Measurements from ENCODE around the gene STX12. TPM values are rescaled to one million over a fixed set of nuclear protein-coding genes. Genes with fewer than 3 reads are reported as not detected.

The STX12 gene
- total RNA-seq, 2 donors from 2014 or later = 49.2 to 65.0 TPM

DNA sequence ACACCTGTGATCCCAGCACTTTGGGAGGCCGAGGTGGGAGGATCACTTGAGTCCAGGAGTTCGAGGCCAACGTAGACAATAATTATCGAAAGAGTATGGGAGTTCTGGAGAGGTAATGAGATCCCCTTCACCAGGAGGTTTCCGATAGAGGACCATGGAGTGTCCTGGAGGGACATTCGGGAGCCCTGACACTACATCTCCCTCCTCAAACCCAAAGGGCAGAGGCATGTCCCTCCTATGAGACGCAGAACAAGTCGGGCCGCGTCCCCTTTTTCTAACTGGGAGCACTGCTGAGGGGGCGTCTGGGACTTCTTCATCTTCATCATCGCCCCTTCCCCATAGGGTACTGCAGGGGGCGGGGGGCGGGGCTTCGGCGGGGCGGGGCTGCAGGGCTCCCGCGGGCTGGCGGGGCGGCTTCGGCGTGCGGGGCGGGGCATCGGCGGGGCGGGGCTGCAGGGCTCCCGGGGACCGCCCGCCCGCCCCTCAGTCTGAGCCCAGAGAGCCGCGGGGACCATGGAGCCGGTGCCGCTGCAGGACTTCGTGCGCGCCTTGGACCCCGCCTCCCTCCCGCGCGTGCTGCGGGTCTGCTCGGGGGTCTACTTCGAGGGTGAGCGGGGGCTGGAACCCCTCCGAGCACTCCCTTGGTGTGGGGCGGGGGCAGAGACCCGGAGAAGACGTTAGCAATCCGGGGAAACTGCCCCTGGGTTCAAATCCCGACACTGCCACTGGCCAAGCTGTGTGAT is 99.2 kb downstream of the STX12 start, which contains the start of gene THEMIS2:
Gene THEMIS2 (plus strand): TSS at position 486 of the 743 bp plus-strand sequence. CDS start 28 bp downstream, at position 514.
- Histone ChIP-seq H3K27me3 (no peaks in the 10 kb centered on the region), H3K4me3 (peak within 1 kb of the TSS; percentile 80), H3K4me1 (no peaks in the 10 kb centered on the region), H3K27ac (peak within 1 kb of the TSS; percentile 65), H3K36me3 (no peaks in the 10 kb centered on the region), H3K9ac (ENCODE audit: low read depth in 2 of 2, low read length in 2 of 2) (peak within 1 kb of the TSS; percentile 81 to 82), H3K9me3 (no peaks in the 10 kb centered on the region)
- peak; percentile 75 for DNase-seq
- intact Hi-C loops (cut with DNase I) = no loop called here
- TF ChIP-seq, protein P1, sequence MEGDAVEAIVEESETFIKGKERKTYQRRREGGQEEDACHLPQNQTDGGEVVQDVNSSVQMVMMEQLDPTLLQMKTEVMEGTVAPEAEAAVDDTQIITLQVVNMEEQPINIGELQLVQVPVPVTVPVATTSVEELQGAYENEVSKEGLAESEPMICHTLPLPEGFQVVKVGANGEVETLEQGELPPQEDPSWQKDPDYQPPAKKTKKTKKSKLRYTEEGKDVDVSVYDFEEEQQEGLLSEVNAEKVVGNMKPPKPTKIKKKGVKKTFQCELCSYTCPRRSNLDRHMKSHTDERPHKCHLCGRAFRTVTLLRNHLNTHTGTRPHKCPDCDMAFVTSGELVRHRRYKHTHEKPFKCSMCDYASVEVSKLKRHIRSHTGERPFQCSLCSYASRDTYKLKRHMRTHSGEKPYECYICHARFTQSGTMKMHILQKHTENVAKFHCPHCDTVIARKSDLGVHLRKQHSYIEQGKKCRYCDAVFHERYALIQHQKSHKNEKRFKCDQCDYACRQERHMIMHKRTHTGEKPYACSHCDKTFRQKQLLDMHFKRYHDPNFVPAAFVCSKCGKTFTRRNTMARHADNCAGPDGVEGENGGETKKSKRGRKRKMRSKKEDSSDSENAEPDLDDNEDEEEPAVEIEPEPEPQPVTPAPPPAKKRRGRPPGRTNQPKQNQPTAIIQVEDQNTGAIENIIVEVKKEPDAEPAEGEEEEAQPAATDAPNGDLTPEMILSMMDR (IDR thresholded peaks at IDR 0.05) = no peak

DNA sequence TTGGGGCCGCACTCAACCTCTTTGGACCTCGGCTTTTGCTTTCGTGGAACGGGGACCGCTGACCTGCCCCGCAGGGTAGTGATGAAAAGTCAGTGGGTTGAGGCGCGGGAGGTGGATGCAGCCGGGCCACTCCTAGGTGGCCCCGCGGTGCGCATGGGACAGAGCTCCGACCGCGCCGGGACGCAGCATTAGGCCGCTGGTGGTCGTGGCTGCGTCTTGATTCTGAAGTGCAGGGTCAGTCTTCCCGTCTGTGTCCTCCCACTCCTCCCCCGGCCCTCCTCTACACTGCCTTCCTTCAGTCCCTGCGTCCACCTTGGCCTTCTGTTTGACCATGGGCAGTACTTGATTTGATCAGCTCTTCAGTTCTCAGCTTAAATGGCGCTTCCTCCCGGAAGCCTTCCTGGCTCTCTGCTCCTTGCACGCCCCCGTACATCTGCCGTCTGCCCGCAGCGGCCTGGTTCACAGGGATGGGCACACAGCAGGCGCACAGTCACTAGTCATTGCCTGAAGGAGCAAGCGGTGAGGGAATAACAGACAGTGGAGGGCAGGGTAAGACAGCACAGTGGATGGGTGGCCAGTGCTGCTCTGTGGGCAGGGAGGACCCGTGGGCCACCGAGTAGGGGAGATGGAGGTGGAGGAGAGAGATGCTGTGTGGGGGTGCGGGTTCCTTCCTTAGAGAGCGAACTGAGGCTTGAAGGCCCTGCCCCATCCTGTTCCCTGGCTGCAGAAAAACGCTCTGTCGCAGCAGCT is 100.0 kb downstream of the STX12 start:
- peak overlapping the region; percentile 65 for H3K27ac ChIP-seq
- no peaks in the 10 kb centered on the region for H3K9me3 ChIP-seq
- TF ChIP-seq, protein P1 (IDR thresholded peaks at IDR 0.05) = no peak
- H3K4me3 ChIP-seq = peak overlapping the region; percentile 80
- H3K9ac ChIP-seq (ENCODE audit: low read depth in 2 of 2, low read length in 2 of 2) = peak overlapping the region; percentile 81 to 82
- DNase-seq = no peak
- no peaks in the 10 kb centered on the region for H3K27me3 ChIP-seq
- H3K4me1 ChIP-seq = no peaks in the 10 kb centered on the region
- intact Hi-C loops (cut with DNase I) = no loop called here
- H3K36me3 ChIP-seq = no peaks in the 10 kb centered on the region

DNA sequence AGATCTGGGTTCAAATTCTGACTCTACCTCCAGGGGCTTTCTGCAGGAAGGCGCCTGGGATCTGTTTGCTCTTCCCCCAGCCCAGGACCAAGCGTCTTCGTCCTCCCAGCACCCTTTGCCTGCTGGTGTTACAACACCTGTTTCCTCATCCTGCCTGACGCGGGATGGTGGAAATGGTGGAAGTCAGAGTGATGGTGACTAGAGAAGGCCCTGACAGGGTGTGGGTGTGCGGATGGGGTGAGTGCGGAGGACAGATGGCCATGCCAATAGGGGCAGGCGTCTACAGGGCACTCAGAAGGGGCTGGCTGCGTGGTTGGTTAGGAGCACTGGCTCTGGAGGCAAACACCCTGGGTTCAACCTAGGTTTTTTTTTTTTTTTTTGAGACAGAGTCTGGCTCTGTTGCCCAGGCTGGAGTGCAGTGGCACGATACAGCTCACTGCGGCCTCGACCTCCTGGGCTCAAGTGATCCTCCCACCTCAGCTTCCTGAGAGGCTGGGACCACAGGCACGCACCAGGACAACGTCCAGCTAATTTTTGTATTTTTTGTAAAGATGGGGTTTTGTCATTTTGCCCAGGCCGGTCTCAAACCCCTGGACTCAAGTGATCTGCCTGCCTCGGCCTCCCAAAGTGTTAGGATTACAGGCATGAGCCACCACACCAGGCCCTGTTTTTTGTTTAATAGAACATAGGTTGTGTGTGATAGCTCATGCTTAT is 100.8 kb downstream of the STX12 start:
- Histone ChIP-seq H3K27me3 (no peaks in the 10 kb centered on the region), H3K9ac (ENCODE audit: low read depth in 2 of 2, low read length in 2 of 2) (peak overlapping the region; percentile 81 to 82), H3K27ac (peak overlapping the region; percentile 65), H3K36me3 (no peaks in the 10 kb centered on the region), H3K9me3 (no peaks in the 10 kb centered on the region), H3K4me1 (no peaks in the 10 kb centered on the region), H3K4me3 (peak overlapping the region; percentile 80)
- intact Hi-C loops (cut with DNase I) = no loop called here
- TF ChIP-seq, protein P1 (IDR thresholded peaks at IDR 0.05) = no peak
- no peak for DNase-seq

Other genes starting within 250 kb of the STX12 start
- 10 to 100 TPM; 18.4 to 26.8 TPM for gene AHDC1, start 169.1 kb upstream of the STX12 start, total RNA-seq
- 1 to 10 TPM; 1.4 to 2.0 TPM for gene FGR, start 138.0 kb upstream of the STX12 start, total RNA-seq
- gene IFI6, start 101.0 kb upstream of the STX12 start, total RNA-seq = 10 to 100 TPM; 18.0 to 25.1 TPM
- gene FAM76A, start 47.3 kb upstream of the STX12 start, total RNA-seq = 10 to 100 TPM; 10.5 to 11.3 TPM
- gene PPP1R8, start 57.6 kb downstream of the STX12 start, total RNA-seq = 10 to 100 TPM; 31.8 to 39.2 TPM
- 10 to 100 TPM in 1 of 2 donors, 1 to 10 TPM in 1; 6.8 to 12.6 TPM for gene THEMIS2, start 99.3 kb downstream of the STX12 start, total RNA-seq
- gene RPA2, start 141.4 kb downstream of the STX12 start, total RNA-seq = 10 to 100 TPM; 14.3 to 30.7 TPM
- gene SMPDL3B, start 161.8 kb downstream of the STX12 start, total RNA-seq = 10 to 100 TPM; 27.4 to 38.6 TPM
- 1 to 10 TPM; 7.1 to 9.8 TPM for gene XKR8, start 186.8 kb downstream of the STX12 start, total RNA-seq

All from colonic mucosa (tissue), 4 donors.